K562 (cell line): Measurements from ENCODE around the gene EOLA1. TPM values are rescaled to one million over a fixed set of nuclear protein-coding genes. Genes with fewer than 3 reads are reported as not detected.
A peak's percentile ranks its signal among the peaks of the same experiment; 100 is the strongest.
"Not testable (repeated sequence)": the region's sequence is repeated elsewhere in the genome, so short reads cannot be mapped to it uniquely, and the experiment has no call there.

ENCODE experiments used
- ATAC-seq: fragments of 200-7000 bp; cut with Tn5 transposase; 3 replicates; pipeline ENCODE4 v1.9.1; 2020; ENCODE audit warnings: moderate library complexity
- BruUV-seq: library from RNA; stranded (reverse); fragments of 400-500 nt; replicated peaks from 2 replicates; lab custom pipeline; 2021; lab: Mats Ljungman, UMichigan
- CTCF ChIA-PET: fragments of 300-600 bp; formaldehyde crosslinking; extraction: SDS; loops from one replicate; lab custom pipeline; 2021; ENCODE audit warnings: low intra/inter-chr PET ratio; lab: Yijun Ruan, JAX
- POLR2A ChIA-PET: fragments of 300-600, 350-650 bp; sonication (Branson Sonifier 250); formaldehyde crosslinking; extraction: SDS; loops from one replicate; lab custom pipeline; 2021; ENCODE audit warnings: antibody characterized with exemption, inconsistent platforms; lab: Yijun Ruan, JAX
- DNase-seq, 4 experiments: peaks; one replicate each; pipeline versions ENCODE4 v3.0.0 to v3.0.0-alpha.2; 2011 to 2018; ENCODE audit warnings: low spot score in 3 of 4, mixed read lengths in 3 of 4; ENCODE audit errors: extremely low read depth in 1 of 4
- FAIRE-seq: peaks from 2 replicates; lab custom pipeline; 2011; peaks lifted over from hg19 to GRCh38; lab: Jason Lieb, UNC
- H2AFZ ChIP-seq: 2 replicates; pipeline ENCODE4 v1.6.0; 2011; ENCODE audit warnings: low read depth, low read length, control low read depth, inconsistent platforms
- H3K27ac ChIP-seq: fragments of 200-600 bp; 3 replicates; pipeline ENCODE4 v1.8.0; 2011; ENCODE audit warnings: low read depth, mild to moderate bottlenecking, control low read depth, inconsistent platforms, low read length, moderate library complexity, mixed read lengths; ENCODE audit errors: extremely low read depth
- H3K27me3 ChIP-seq, 2 experiments: fragments of 300-600 bp in 1 of 2; 2 replicates in 1 of 2; 3 replicates in 1 of 2; pipeline versions ENCODE4 v1.6.0 to v1.8.0; 2011; ENCODE audit warnings: inconsistent platforms in 2 of 2, low read length in 2 of 2, mild to moderate bottlenecking in 1 of 2, mixed read lengths in 1 of 2, moderate library complexity in 1 of 2; ENCODE audit not compliant: control insufficient read depth in 2 of 2, insufficient read depth in 2 of 2
- H3K36me3 ChIP-seq: fragments of 300-600 bp; 3 replicates; pipeline ENCODE4 v1.8.0; 2011; ENCODE audit warnings: mild to moderate bottlenecking, low read length, inconsistent platforms; ENCODE audit not compliant: control insufficient read depth, insufficient read depth
- H3K4me1 ChIP-seq, 2 experiments: fragments of 200-600 bp in 1 of 2; replicated peaks in 1 of 2; 2 replicates in 1 of 2; 3 replicates in 1 of 2; pipeline versions ENCODE4 v1.5.1 to v1.8.0; 2011; ENCODE audit warnings: inconsistent platforms in 2 of 2, low read length in 2 of 2, mild to moderate bottlenecking in 1 of 2, mixed read lengths in 1 of 2, moderate library complexity in 1 of 2; ENCODE audit not compliant: control insufficient read depth in 2 of 2, insufficient read depth in 2 of 2
- H3K4me2 ChIP-seq: 2 replicates; pipeline ENCODE4 v1.6.1; 2011; ENCODE audit warnings: low read length, control low read depth, inconsistent platforms, mixed read lengths; ENCODE audit not compliant: insufficient read depth
- H3K4me3 ChIP-seq: fragments of 200-600 bp; sonication (generic), shearing (Covaris generic); 2 replicates; pipeline ENCODE4 v1.5.1; 2016; ENCODE audit warnings: control low read depth, inconsistent platforms
- H3K79me2 ChIP-seq: fragments of 200-600 bp; 3 replicates; pipeline ENCODE4 v1.8.0; 2011; ENCODE audit warnings: low read length, inconsistent platforms; ENCODE audit not compliant: control insufficient read depth, insufficient read depth
- H3K9ac ChIP-seq, 2 experiments: 2 replicates each; pipeline versions ENCODE4 v1.6.0 to v1.6.1; 2011; ENCODE audit warnings: low read depth in 2 of 2, low read length in 2 of 2, control low read depth in 1 of 2, inconsistent platforms in 1 of 2, mild to moderate bottlenecking in 1 of 2, mixed read lengths in 1 of 2; ENCODE audit not compliant: insufficient read depth in 1 of 2
- H3K9me1 ChIP-seq: one replicate; pipeline ENCODE4 v1.6.0; 2011; ENCODE audit warnings: inconsistent platforms, mild to moderate bottlenecking, low read length, moderate library complexity; ENCODE audit not compliant: control insufficient read depth, insufficient read depth
- H3K9me3 ChIP-seq: replicated peaks from 2 replicates; pipeline ENCODE4 v1.5.1; 2011; ENCODE audit warnings: low read depth, low read length, inconsistent platforms; ENCODE audit not compliant: control insufficient read depth, insufficient read depth
- H4K20me1 ChIP-seq: replicated peaks from 2 replicates; pipeline ENCODE4 v1.6.1; 2011; ENCODE audit warnings: low read length, inconsistent platforms, mixed read lengths; ENCODE audit not compliant: control insufficient read depth, insufficient read depth
- ZNF263 ChIP-seq: sonication (generic); formaldehyde crosslinking; IDR thresholded peaks from 2 replicates; pipeline ENCODE4 v1.8.0; 2022; ENCODE audit warnings: mild to moderate bottlenecking, missing genetic modification reagents, borderline replicate concordance
- ZNF512 ChIP-seq: IDR thresholded peaks from 2 replicates; pipeline ENCODE4 v1.6.1; 2016; ENCODE audit warnings: missing genetic modification characterization, missing compliant biosample characterization
- WGBS: fragments of 100-300 bp; shearing (Covaris generic); methylation state at CpG from one replicate; pipeline ENCODE4 v1.1.6; 2016; ENCODE audit warnings: low coverage, mixed read lengths; ENCODE audit not compliant: insufficient coverage; ENCODE audit errors: missing lambda C conversion rate; 5-methylcytosine and 5-hydroxymethylcytosine counted together
- in situ Hi-C: fragments of 300-500 bp; cut with MboI; formaldehyde crosslinking; loops from 4 replicates; pipeline ENCODE4 v1.15.0; 2018; ENCODE audit warnings: inconsistent platforms, mixed read lengths
- intact Hi-C: fragments of 100-400 bp; cut with micrococcal nuclease; formaldehyde crosslinking; loops from 2 replicates; pipeline ENCODE4 v1.14.2; 2022
- polyA plus RNA-seq, 8 experiments: library from polyadenylated mRNA; depleted of rRNA in 4 of 8; stranded (reverse) in 5 of 8; unstranded in 3 of 8; fragments of >200 nt; fragmentation: Nextera tagmentation in 2 of 8; fragmentation: Illumina TruSeq in 1 of 8; extraction: Ambion mirVana in 2 of 8; extraction: Trizol in 1 of 8; gene quantifications; 2 replicates each; pipeline versions ENCODE4 v1.2.1 to v1.2.3, GENCODE V29; 2011 to 2014; ENCODE audit warnings: inconsistent platforms in 1 of 8, missing spikeins in 1 of 8
- total RNA-seq, 7 experiments: library from RNA; depleted of rRNA in 6 of 7; stranded (reverse); fragments of >200 nt in 6 of 7; fragmentation: Illumina TruSeq in 2 of 7; extraction: Trizol in 2 of 7; gene quantifications; 2 replicates each; pipeline versions ENCODE4 v1.2.1 to v1.2.3, GENCODE V29; 2011 to 2021; ENCODE audit warnings: low replicate concordance in 1 of 7

Gene EOLA1
- total and polyA plus RNA-seq, 9 of the 15 experiments (the other 6 are each of a cell fraction or from before 2014, with no cell fraction given) = 6.3 to 32.9 (median 18.2) TPM

GRCh38 chrX:149534926-149535602 lies 5.7 kb upstream of the EOLA1 start:
- DNase-seq, BruUV-seq, H3K9me1 ChIP-seq, H3K79me2 ChIP-seq, H3K4me2 ChIP-seq, H3K27me3 ChIP-seq, H3K4me3 ChIP-seq, H3K36me3 ChIP-seq, FAIRE-seq, H2AFZ ChIP-seq, intact Hi-C loops, CTCF ChIA-PET, POLR2A ChIA-PET, H4K20me1 ChIP-seq, H3K27ac ChIP-seq, H3K9ac ChIP-seq, H3K4me1 ChIP-seq, H3K9me3 ChIP-seq, ATAC-seq: not testable (repeated sequence)
- in situ Hi-C loops = loop anchor here (10.0 kb wide), 1 partner anchor 410 kb away; no protein-coding TSS in a partner anchor
- no CpG with 5 or more reads among the region's 3 CpGs for WGBS
- TF ChIP-seq ZNF263 (CRISPR knock-in tag) (peak; percentile 73), ZNF512 (tag) (peak; percentile 45; the same call in 1 of the 2 replicates)

- H3K27ac ChIP-seq, FAIRE-seq, H4K20me1 ChIP-seq, BruUV-seq, ATAC-seq, H3K27me3 ChIP-seq, DNase-seq, H3K79me2 ChIP-seq, CTCF ChIA-PET, H3K36me3 ChIP-seq, H3K9ac ChIP-seq, H3K9me3 ChIP-seq, intact Hi-C loops, H3K9me1 ChIP-seq, H3K4me3 ChIP-seq, H3K4me2 ChIP-seq, POLR2A ChIA-PET, H2AFZ ChIP-seq: not testable (repeated sequence)
- in situ Hi-C loops = loop anchor here (10.0 kb wide), 1 partner anchor 407 kb away; no protein-coding TSS in a partner anchor
- 73% methylated on average over 5 of the region's 11 CpGs for WGBS
- peaks cover 8 to 16% of the 10 kb centered on the region in 2 experiments; a peak in 4 of 5 replicates for H3K4me1 ChIP-seq
Measured at GRCh38 chrX:149537474-149537873, 3.3 kb upstream of the EOLA1 start.
